ENCODE results near the gene EGLN2. TPM values are rescaled to one million over a fixed set of nuclear protein-coding genes. Genes with fewer than 3 reads are reported as not detected.
"Not testable (repeated sequence)": the region's sequence is repeated elsewhere in the genome, so short reads cannot be mapped to it uniquely, and the experiment has no call there.

EGLN2 gene
- total RNA-seq, 2 donors from 2014 or later = 87.4 to 99.8 TPM

DNA sequence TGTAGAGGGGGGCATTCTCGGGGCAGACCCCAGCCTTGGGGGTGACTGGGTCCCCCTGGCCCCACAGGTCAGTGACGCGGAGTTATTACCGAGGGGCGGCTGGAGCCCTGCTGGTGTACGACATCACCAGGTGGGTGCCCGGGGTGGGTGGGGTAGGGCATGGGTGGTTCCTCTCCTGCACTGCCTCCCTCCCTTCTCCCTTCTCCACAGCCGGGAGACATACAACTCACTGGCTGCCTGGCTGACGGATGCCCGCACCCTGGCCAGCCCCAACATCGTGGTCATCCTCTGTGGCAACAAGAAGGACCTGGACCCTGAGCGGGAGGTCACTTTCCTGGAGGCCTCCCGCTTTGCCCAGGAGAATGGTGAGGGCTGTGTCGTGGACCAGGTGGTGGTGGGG lies 15.3 kb upstream of the EGLN2 start:
- 98 to 100% methylated on average over 6 to 14 of the region's 14 CpGs for WGBS, 2 experiments (ENCODE audit: insufficient coverage in 1 of 2, insufficient read length in 1 of 2)
- Histone ChIP-seq H3K36me3 (ENCODE audit: control insufficient read depth, insufficient read depth, low read length) (no peaks in the 10 kb centered on the region), H3K27me3 (ENCODE audit: control insufficient read depth, insufficient read depth, low read length, poor library complexity, severe bottlenecking) (no peaks in the 10 kb centered on the region), H3K9me3 (ENCODE audit: control insufficient read depth, low read length) (no peaks in the 10 kb centered on the region), H3K9ac (ENCODE audit: extremely low read depth, low read length, poor library complexity, severe bottlenecking) (no peak overlapping the region), H3K4me1 (ENCODE audit: control insufficient read depth, insufficient read depth, low read length) (no peaks in the 10 kb centered on the region), H3K27ac (ENCODE audit: low read depth, low read length) (no peak overlapping the region), H3K4me3 (ENCODE audit: low read length) (no peak overlapping the region)
- DNase-seq = no peak
- TF ChIP-seq, protein P1, sequence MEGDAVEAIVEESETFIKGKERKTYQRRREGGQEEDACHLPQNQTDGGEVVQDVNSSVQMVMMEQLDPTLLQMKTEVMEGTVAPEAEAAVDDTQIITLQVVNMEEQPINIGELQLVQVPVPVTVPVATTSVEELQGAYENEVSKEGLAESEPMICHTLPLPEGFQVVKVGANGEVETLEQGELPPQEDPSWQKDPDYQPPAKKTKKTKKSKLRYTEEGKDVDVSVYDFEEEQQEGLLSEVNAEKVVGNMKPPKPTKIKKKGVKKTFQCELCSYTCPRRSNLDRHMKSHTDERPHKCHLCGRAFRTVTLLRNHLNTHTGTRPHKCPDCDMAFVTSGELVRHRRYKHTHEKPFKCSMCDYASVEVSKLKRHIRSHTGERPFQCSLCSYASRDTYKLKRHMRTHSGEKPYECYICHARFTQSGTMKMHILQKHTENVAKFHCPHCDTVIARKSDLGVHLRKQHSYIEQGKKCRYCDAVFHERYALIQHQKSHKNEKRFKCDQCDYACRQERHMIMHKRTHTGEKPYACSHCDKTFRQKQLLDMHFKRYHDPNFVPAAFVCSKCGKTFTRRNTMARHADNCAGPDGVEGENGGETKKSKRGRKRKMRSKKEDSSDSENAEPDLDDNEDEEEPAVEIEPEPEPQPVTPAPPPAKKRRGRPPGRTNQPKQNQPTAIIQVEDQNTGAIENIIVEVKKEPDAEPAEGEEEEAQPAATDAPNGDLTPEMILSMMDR (conservative IDR thresholded peaks at IDR 0.05) = no peak
- Mint-ChIP-seq H3K27ac (no peak overlapping the region), H3K4me1 (peaks cover 6% of the 10 kb centered on the region), H3K27me3 (ENCODE audit: insufficient read depth) (no peaks in the 10 kb centered on the region), H3K9me3 (no peaks in the 10 kb centered on the region), H3K36me3 (ENCODE audit: low read depth) (peaks cover 22% of the 10 kb centered on the region), H3K4me3 (no peak overlapping the region)

DNA sequence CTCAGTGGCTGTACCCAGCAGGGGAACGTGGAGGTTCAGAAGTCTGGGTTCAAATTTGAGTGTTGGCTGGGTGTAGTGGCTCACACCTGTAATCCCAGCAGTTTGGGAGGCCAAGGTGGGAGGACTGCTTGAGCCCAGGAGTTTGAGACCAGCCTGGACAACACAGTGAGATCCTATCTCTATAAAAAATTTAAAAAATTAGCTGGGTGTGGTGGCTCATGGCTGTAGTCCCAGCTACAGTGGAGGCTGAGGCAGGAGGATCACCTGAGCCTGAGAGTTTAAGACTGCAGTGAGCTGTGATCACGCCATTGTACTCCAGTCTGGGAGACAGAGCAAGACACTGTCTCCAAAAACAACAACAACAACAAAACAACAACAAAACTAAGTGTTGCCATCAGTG lies 14.8 kb upstream of the EGLN2 start:
- H3K4me3 ChIP-seq (ENCODE audit: low read length); H3K9me3 Mint-ChIP-seq; H3K27me3 ChIP-seq (ENCODE audit: control insufficient read depth, insufficient read depth, low read length, poor library complexity, severe bottlenecking); H3K9me3 ChIP-seq (ENCODE audit: control insufficient read depth, low read length); DNase-seq; H3K27me3 Mint-ChIP-seq (ENCODE audit: insufficient read depth); H3K9ac ChIP-seq (ENCODE audit: extremely low read depth, low read length, poor library complexity, severe bottlenecking); H3K27ac Mint-ChIP-seq; H3K4me1 ChIP-seq (ENCODE audit: control insufficient read depth, insufficient read depth, low read length); H3K4me3 Mint-ChIP-seq; H3K27ac ChIP-seq (ENCODE audit: low read depth, low read length); H3K36me3 ChIP-seq (ENCODE audit: control insufficient read depth, insufficient read depth, low read length); H3K4me1 Mint-ChIP-seq: not testable (repeated sequence)
- WGBS, 2 experiments (ENCODE audit: insufficient coverage in 1 of 2, insufficient read length in 1 of 2) = 91% methylated on average over 2 of the region's 2 CpGs; no CpG with 5 or more reads in 1 of the 2 experiments
- H3K36me3 Mint-ChIP-seq (ENCODE audit: low read depth) = peaks cover 22% of the 10 kb centered on the region

DNA sequence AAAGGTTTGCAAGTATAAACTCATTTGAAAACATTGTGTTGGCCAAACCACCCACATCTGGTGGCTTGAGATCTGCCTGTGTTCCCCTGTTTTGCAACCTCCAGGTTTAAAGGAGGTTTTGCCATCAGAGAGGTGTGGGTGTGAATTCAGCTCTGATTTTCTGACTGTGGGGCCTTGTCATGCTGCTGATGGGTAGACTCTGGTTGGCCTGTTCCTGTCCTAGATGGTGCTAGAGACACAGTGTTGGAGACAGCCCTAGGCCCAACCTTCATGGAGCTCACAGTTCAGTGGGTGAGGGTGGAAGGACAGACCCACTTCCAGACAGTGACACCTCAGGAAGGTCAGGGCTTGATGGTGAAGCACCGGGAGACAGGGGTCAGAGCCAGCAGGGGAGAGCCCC lies 13.5 kb upstream of the EGLN2 start:
- H3K36me3 ChIP-seq (ENCODE audit: control insufficient read depth, insufficient read depth, low read length) = no peaks in the 10 kb centered on the region
- H3K9me3 ChIP-seq (ENCODE audit: control insufficient read depth, low read length) = no peaks in the 10 kb centered on the region
- DNase-seq = no peak
- TF ChIP-seq, protein P1 (conservative IDR thresholded peaks at IDR 0.05) = no peak
- H3K27ac ChIP-seq (ENCODE audit: low read depth, low read length) = no peak overlapping the region
- no peak overlapping the region for H3K4me3 ChIP-seq (ENCODE audit: low read length)
- H3K27me3 Mint-ChIP-seq (ENCODE audit: insufficient read depth) = no peaks in the 10 kb centered on the region
- H3K4me3 Mint-ChIP-seq = no peak overlapping the region
- no peaks in the 10 kb centered on the region for H3K27me3 ChIP-seq (ENCODE audit: control insufficient read depth, insufficient read depth, low read length, poor library complexity, severe bottlenecking)
- H3K9me3 Mint-ChIP-seq = no peaks in the 10 kb centered on the region
- 86 to 89% methylated on average over 1 of the region's 1 CpG for WGBS, 2 experiments (ENCODE audit: insufficient coverage in 1 of 2, insufficient read length in 1 of 2)
- no peaks in the 10 kb centered on the region for H3K4me1 Mint-ChIP-seq
- H3K9ac ChIP-seq (ENCODE audit: extremely low read depth, low read length, poor library complexity, severe bottlenecking) = no peak overlapping the region
- H3K4me1 ChIP-seq (ENCODE audit: control insufficient read depth, insufficient read depth, low read length) = no peaks in the 10 kb centered on the region
- peak overlapping the region; percentile 49 for H3K27ac Mint-ChIP-seq
- H3K36me3 Mint-ChIP-seq (ENCODE audit: low read depth) = peaks cover 27% of the 10 kb centered on the region

Data from endodermal cell (in vitro differentiated cells).